Neural progenitor cell (in vitro differentiated cells): Measurements from ENCODE around the gene ATF3.

ENCODE experiments used
- CTCF ChIP-seq: fragments of 200-600 bp; sonication (generic); IDR thresholded peaks from 2 replicates; pipeline ENCODE4 v1.5.1; 2017; ENCODE audit warnings: antibody characterized with exemption, mild to moderate bottlenecking
- EZH2 ChIP-seq: fragments of 200-600 bp; sonication (generic); IDR thresholded peaks from 2 replicates; pipeline ENCODE4 v1.6.1; 2017; ENCODE audit warnings: antibody characterized with exemption, mild to moderate bottlenecking, moderate library complexity

GRCh38 chr1:212595229-212595628 is 13.3 kb upstream of the ATF3 start:
- no peak for TF ChIP-seq CTCF
- TF ChIP-seq EZH2: no peak
